ENCODE results near the gene CEACAM21. TPM values are rescaled to one million over a fixed set of nuclear protein-coding genes. Genes with fewer than 3 reads are reported as not detected.

CEACAM21 gene
- total RNA-seq, 1 experiment from 2014 or later: not detected

GRCh38 chr19:41584260-41584810, 8.4 kb downstream of the CEACAM21 start:
- Histone ChIP-seq H3K23ac (ENCODE audit: insufficient read length, low read depth, low read length) (no peak overlapping the region), H2AFZ (ENCODE audit: low read length) (no peak overlapping the region), H3K9ac (ENCODE audit: extremely low read depth, insufficient read length, low read length) (no peak overlapping the region), H4K8ac (replicated peaks; ENCODE audit: insufficient read length, low read depth, low read length) (no peak overlapping the region), H3K9me3 (ENCODE audit: control insufficient read depth, low read depth, low read length) (peaks cover 56% of the 10 kb centered on the region), H3K23me2 (ENCODE audit: insufficient read length, low read depth, low read length, poor library complexity, severe bottlenecking) (no peaks in the 10 kb centered on the region), H2AK5ac (ENCODE audit: insufficient read length, low read length) (no peak overlapping the region), H4K5ac (ENCODE audit: insufficient read length, low read depth, low read length) (no peak overlapping the region), H4K91ac (ENCODE audit: insufficient read length, low read depth, low read length) (no peak overlapping the region), H3K27me3 (ENCODE audit: insufficient read depth, low read length) (no peaks in the 10 kb centered on the region), H2BK15ac (ENCODE audit: low read depth, low read length) (no peak overlapping the region), H3K4me1 (ENCODE audit: insufficient read depth, low read length) (no peaks in the 10 kb centered on the region), H3K4me2 (ENCODE audit: insufficient read depth, insufficient read length, low read length) (no peak overlapping the region), H2BK12ac (ENCODE audit: insufficient read length, low read depth, low read length) (no peak overlapping the region), H3T11ph (ENCODE audit: low read length) (no peak overlapping the region), H2BK20ac (ENCODE audit: low read depth, low read length, poor library complexity, severe bottlenecking) (no peak overlapping the region), H3K18ac (ENCODE audit: insufficient read length, low read depth, low read length) (no peak overlapping the region), H3K27ac (ENCODE audit: insufficient read length, low read depth, low read length) (no peak overlapping the region), H2BK5ac (ENCODE audit: insufficient read length, low read length) (no peak overlapping the region), H3K56ac (ENCODE audit: insufficient read length, low read depth, low read length) (no peak overlapping the region), H2BK120ac (ENCODE audit: low read depth, low read length, poor library complexity, severe bottlenecking) (no peak overlapping the region), H3K14ac (ENCODE audit: insufficient read depth, low read length) (no peak overlapping the region), H4K20me1 (ENCODE audit: control insufficient read depth, insufficient read depth, insufficient read length) (no peaks in the 10 kb centered on the region), H3K79me2 (ENCODE audit: insufficient read depth, low read length) (no peaks in the 10 kb centered on the region), H3K4ac (ENCODE audit: low read depth, low read length) (no peak overlapping the region), H3K79me1 (ENCODE audit: insufficient read depth, low read depth, low read length, poor library complexity, severe bottlenecking) (no peaks in the 10 kb centered on the region)
- DNase-seq: no peak
- Mint-ChIP-seq H3K4me3 (no peak overlapping the region), H3K27ac (no peak overlapping the region), H3K9me3 (peaks cover 97 to 99% of the 10 kb centered on the region in 2 experiments), H3K36me3 (ENCODE audit: insufficient read depth in 1 of 3, low read depth in 3 of 3) (peaks cover 7 to 46% (median 15%) of the 10 kb centered on the region in 3 experiments; a peak in 6 of 7 replicates), H3K27me3 (ENCODE audit: low read depth) (peaks cover 8% of the 10 kb centered on the region), H3K4me1 (no peaks in the 10 kb centered on the region)
- no peak for TF ChIP-seq CTCF (conservative IDR thresholded peaks at IDR 0.05)
- no CpG with 5 or more reads among the region's 6 CpGs for WGBS (ENCODE audit: extremely low coverage, insufficient read length, low lambda C conversion rate)
